ENCODE measurements around the gene FBXO11. TPM values are rescaled to one million over a fixed set of nuclear protein-coding genes. Genes with fewer than 3 reads are reported as not detected.
A peak's percentile ranks its signal among the peaks of the same experiment; 100 is the strongest.

FBXO11 gene
- total RNA-seq, 2 donors from 2014 or later = 71.9 to 84.5 TPM

GRCh38 chr2:47896450-47896968 lies 9.8 kb downstream of the FBXO11 start:
- Mint-ChIP-seq H3K4me3 (no peak overlapping the region), H3K27ac (peak overlapping the region; percentile 46), H3K27me3 (ENCODE audit: insufficient read depth) (no peaks in the 10 kb centered on the region), H3K9me3 (no peaks in the 10 kb centered on the region), H3K36me3 (ENCODE audit: low read depth) (peaks cover 14% of the 10 kb centered on the region), H3K4me1 (peaks cover 25% of the 10 kb centered on the region)
- H3K27ac ChIP-seq (ENCODE audit: low read depth, low read length) = no peak overlapping the region
- no peaks in the 10 kb centered on the region for H3K9me3 ChIP-seq (ENCODE audit: control insufficient read depth, low read length)
- H3K4me1 ChIP-seq (ENCODE audit: control insufficient read depth, insufficient read depth, low read length) = no peaks in the 10 kb centered on the region
- H3K36me3 ChIP-seq (ENCODE audit: control insufficient read depth, insufficient read depth, low read length) = peaks cover 19% of the 10 kb centered on the region
- H3K9ac ChIP-seq (ENCODE audit: extremely low read depth, low read length, poor library complexity, severe bottlenecking) = no peak overlapping the region
- DNase-seq = no peak
- H3K27me3 ChIP-seq (ENCODE audit: control insufficient read depth, insufficient read depth, low read length, poor library complexity, severe bottlenecking) = no peaks in the 10 kb centered on the region
- no peak overlapping the region for H3K4me3 ChIP-seq (ENCODE audit: low read length)
- 94 to 100% methylated on average over 5 of the region's 5 CpGs for WGBS, 2 experiments (ENCODE audit: insufficient coverage in 1 of 2, insufficient read length in 1 of 2)
- TF ChIP-seq, protein P1, sequence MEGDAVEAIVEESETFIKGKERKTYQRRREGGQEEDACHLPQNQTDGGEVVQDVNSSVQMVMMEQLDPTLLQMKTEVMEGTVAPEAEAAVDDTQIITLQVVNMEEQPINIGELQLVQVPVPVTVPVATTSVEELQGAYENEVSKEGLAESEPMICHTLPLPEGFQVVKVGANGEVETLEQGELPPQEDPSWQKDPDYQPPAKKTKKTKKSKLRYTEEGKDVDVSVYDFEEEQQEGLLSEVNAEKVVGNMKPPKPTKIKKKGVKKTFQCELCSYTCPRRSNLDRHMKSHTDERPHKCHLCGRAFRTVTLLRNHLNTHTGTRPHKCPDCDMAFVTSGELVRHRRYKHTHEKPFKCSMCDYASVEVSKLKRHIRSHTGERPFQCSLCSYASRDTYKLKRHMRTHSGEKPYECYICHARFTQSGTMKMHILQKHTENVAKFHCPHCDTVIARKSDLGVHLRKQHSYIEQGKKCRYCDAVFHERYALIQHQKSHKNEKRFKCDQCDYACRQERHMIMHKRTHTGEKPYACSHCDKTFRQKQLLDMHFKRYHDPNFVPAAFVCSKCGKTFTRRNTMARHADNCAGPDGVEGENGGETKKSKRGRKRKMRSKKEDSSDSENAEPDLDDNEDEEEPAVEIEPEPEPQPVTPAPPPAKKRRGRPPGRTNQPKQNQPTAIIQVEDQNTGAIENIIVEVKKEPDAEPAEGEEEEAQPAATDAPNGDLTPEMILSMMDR (conservative IDR thresholded peaks at IDR 0.05) = no peak

GRCh38 chr2:47893771-47894170 lies 12.5 kb downstream of the FBXO11 start:
- WGBS, 2 experiments (ENCODE audit: insufficient coverage in 1 of 2, insufficient read length in 1 of 2) = 96% methylated on average over 1 of the region's 1 CpG; no CpG with 5 or more reads in 1 of the 2 experiments
- no peaks in the 10 kb centered on the region for H3K9me3 ChIP-seq (ENCODE audit: control insufficient read depth, low read length)
- no peak overlapping the region for H3K27ac ChIP-seq (ENCODE audit: low read depth, low read length)
- TF ChIP-seq, protein P1 (conservative IDR thresholded peaks at IDR 0.05) = no peak
- H3K27ac Mint-ChIP-seq = no peak overlapping the region
- H3K9ac ChIP-seq (ENCODE audit: extremely low read depth, low read length, poor library complexity, severe bottlenecking) = no peak overlapping the region
- H3K4me1 ChIP-seq (ENCODE audit: control insufficient read depth, insufficient read depth, low read length) = no peaks in the 10 kb centered on the region
- H3K9me3 Mint-ChIP-seq = no peaks in the 10 kb centered on the region
- peaks cover 15% of the 10 kb centered on the region for H3K4me1 Mint-ChIP-seq
- no peaks in the 10 kb centered on the region for H3K27me3 ChIP-seq (ENCODE audit: control insufficient read depth, insufficient read depth, low read length, poor library complexity, severe bottlenecking)
- H3K4me3 Mint-ChIP-seq = no peak overlapping the region
- H3K36me3 Mint-ChIP-seq (ENCODE audit: low read depth) = peaks cover 22% of the 10 kb centered on the region
- no peaks in the 10 kb centered on the region for H3K27me3 Mint-ChIP-seq (ENCODE audit: insufficient read depth)
- no peak overlapping the region for H3K4me3 ChIP-seq (ENCODE audit: low read length)
- DNase-seq = no peak
- H3K36me3 ChIP-seq (ENCODE audit: control insufficient read depth, insufficient read depth, low read length) = peaks cover 28% of the 10 kb centered on the region

- Histone ChIP-seq H3K4me1 (ENCODE audit: control insufficient read depth, insufficient read depth, low read length) (no peaks in the 10 kb centered on the region), H3K4me3 (ENCODE audit: low read length) (no peak overlapping the region), H3K9ac (ENCODE audit: extremely low read depth, low read length, poor library complexity, severe bottlenecking) (no peak overlapping the region), H3K27ac (ENCODE audit: low read depth, low read length) (no peak overlapping the region), H3K27me3 (ENCODE audit: control insufficient read depth, insufficient read depth, low read length, poor library complexity, severe bottlenecking) (no peaks in the 10 kb centered on the region), H3K36me3 (ENCODE audit: control insufficient read depth, insufficient read depth, low read length) (peaks cover 23% of the 10 kb centered on the region), H3K9me3 (ENCODE audit: control insufficient read depth, low read length) (no peaks in the 10 kb centered on the region)
- H3K4me3 Mint-ChIP-seq = no peak overlapping the region
- no peaks in the 10 kb centered on the region for H3K27me3 Mint-ChIP-seq (ENCODE audit: insufficient read depth)
- WGBS, 2 experiments (ENCODE audit: insufficient coverage in 1 of 2, insufficient read length in 1 of 2) = 71 to 98% methylated on average over 1 to 2 of the region's 2 CpGs
- peaks cover 7% of the 10 kb centered on the region for H3K4me1 Mint-ChIP-seq
- no peak for DNase-seq
- H3K36me3 Mint-ChIP-seq (ENCODE audit: low read depth) = peaks cover 17% of the 10 kb centered on the region
- H3K27ac Mint-ChIP-seq = no peak overlapping the region
- TF ChIP-seq, protein P1 (conservative IDR thresholded peaks at IDR 0.05) = no peak
- H3K9me3 Mint-ChIP-seq = no peaks in the 10 kb centered on the region
These were observed 14.0 kb downstream of the FBXO11 start for GRCh38 chr2:47892338-47892730.

Measured in endodermal cell (in vitro differentiated cells).